GM21367 (cell line): ENCODE data around the gene RAB27B.
"Not testable (repeated sequence)": the region's sequence is repeated elsewhere in the genome, so short reads cannot be mapped to it uniquely, and the experiment has no call there.

Experiments
- ATAC-seq: cut with Tn5 transposase; IDR thresholded peaks from one replicate; pipeline ENCODE4 v1.9.1; 2021; ENCODE audit not compliant: unreplicated experiment

RAB27B gene

GRCh38 chr18:54828281-54828881 lies at the start of gene RAB27B:
RAB27B (plus strand) TSS chr18:54828477; CDS start chr18:54877586, 49,109 bp downstream.
- no peak for ATAC-seq

GRCh38 chr18:54780285-54780861 lies 47.9 kb upstream of the RAB27B start:
- ATAC-seq, result no peak

- no peak for ATAC-seq
These were observed 47.3 kb upstream of the RAB27B start for GRCh38 chr18:54780970-54781369.

GRCh38 chr18:54783139-54783538 lies 45.1 kb upstream of the RAB27B start:
- ATAC-seq, result no peak

GRCh38 chr18:54786206-54786605 lies 42.1 kb upstream of the RAB27B start:
- ATAC-seq, result no peak

- no peak for ATAC-seq
These were observed 41.2 kb upstream of the RAB27B start for GRCh38 chr18:54787121-54787520.

GRCh38 chr18:54787616-54788015 lies 40.7 kb upstream of the RAB27B start:
- ATAC-seq, result no peak

GRCh38 chr18:54790109-54790508 lies 38.2 kb upstream of the RAB27B start:
- ATAC-seq, result no peak

- no peak for ATAC-seq
These were observed 36.6 kb upstream of the RAB27B start for GRCh38 chr18:54791657-54792056.

DNA sequence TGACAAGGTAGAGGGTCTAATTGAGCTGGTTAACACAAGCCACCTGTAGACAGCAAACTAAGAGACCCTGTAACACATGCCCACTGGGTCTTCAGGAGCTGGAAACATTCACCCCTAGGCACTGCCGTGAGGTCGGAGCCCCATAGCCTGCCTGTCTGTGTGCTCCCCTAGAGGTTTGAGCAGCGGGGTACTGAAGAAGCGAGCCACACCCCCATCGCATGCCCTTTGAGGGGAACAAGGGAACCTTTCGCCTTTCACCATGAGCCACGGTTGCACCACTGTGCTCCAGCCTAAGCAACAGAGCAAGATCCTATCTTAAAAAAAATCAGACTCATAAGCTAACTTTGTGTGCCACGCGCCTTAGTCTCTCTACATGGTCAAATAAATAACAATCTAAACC lies 36.2 kb upstream of the RAB27B start:
- no peak for ATAC-seq

GRCh38 chr18:54794823-54795222 lies 33.5 kb upstream of the RAB27B start:
- no peak for ATAC-seq

GRCh38 chr18:54798186-54798585 lies 30.1 kb upstream of the RAB27B start:
- ATAC-seq, result no peak

GRCh38 chr18:54801374-54801773 lies 26.9 kb upstream of the RAB27B start:
- no peak for ATAC-seq

- no peak for ATAC-seq
These were observed 26.1 kb upstream of the RAB27B start for GRCh38 chr18:54802178-54802577.

DNA sequence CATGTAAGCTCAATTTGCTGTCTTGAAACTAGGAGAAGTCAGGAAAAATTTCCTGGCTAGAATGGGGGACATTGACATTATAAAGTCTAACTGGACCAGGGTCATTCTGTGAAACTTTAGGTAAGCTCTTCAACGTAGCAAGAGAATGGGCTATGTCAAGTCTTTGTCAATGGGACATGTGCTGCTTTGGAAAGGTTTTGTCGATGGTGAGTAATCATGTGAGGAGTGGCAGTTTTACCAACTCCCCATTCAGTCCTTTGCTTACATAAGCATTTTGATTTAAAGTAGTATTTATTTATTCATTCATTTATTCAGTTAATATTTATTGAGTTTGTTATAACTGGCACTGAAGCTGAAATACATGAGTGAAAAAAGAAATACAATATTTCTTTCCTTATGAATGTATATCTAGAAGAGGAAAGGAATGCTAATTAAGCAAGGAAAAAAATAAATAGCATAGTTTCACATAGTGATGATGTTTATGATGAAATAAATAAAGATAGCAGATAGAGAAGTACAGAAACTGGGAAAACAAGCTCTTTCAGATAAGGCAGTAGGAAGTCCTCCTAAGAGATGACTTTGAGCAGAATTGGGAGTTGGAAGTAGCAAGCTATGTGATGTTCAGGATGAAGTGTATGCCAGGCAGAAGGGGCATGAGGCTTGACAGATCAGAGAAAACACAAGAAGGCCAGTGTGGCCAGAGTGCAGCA lies 25.4 kb upstream of the RAB27B start:
- no peak for ATAC-seq

GRCh38 chr18:54805571-54806334 lies 22.5 kb upstream of the RAB27B start:
- ATAC-seq, result no peak

GRCh38 chr18:54806526-54806925 lies 21.8 kb upstream of the RAB27B start:
- no peak for ATAC-seq

- no peak for ATAC-seq
These were observed 21.0 kb upstream of the RAB27B start for GRCh38 chr18:54807303-54807702.

DNA sequence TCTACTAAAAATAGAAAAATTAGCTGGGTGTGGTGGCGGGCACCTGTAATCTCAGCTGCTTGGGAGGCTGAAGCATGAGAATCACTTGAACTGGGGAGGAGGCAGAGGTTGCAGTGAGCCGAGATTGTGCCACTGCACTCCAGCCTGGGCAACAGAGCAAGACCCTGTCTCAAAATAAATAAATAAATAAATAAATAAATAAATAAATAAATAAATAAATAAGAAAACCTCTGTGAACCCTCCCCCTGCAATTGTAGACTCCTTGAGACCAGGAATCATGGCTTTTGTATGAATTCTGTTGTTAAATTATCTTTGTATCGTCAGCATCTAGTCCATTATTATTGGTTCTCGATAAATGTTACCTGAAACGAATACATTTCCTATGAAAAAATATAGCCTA lies 17.6 kb upstream of the RAB27B start:
- ATAC-seq, result not testable (repeated sequence)

DNA sequence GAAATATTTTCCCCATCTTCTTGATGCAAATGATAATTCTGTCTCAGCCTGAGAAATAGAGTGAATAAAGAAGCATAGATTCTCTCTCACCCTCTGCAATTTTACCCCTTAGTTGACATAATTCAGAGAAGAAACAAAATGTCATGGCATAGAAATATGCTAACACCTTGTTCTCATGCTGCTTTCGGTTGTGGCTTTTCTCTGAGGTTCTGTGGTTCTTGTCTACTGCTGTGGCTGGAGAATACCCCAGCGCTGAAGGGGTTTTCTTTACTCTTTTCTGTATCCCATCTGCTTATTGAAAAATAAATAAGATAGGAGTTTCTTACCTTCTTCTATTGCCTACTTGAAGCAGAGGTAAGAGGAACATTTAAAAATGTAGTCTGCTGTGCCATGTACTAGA lies 15.4 kb upstream of the RAB27B start:
- peak; percentile 67 for ATAC-seq

GRCh38 chr18:54813305-54813704 lies 15.0 kb upstream of the RAB27B start:
- ATAC-seq, result no peak
